Vagina (tissue), 2 donors: Measurements from ENCODE around the gene TOPAZ1. TPM values are rescaled to one million over a fixed set of nuclear protein-coding genes. Genes with fewer than 3 reads are reported as not detected.

Experiments used
- DNase-seq, 2 donors: peaks; one replicate each; pipeline ENCODE4 v3.0.0-alpha.2; 2017; ENCODE audit errors: extremely low spot score in 2 of 2
- H3K27ac ChIP-seq: fragments of 200-600 bp; sonication (generic); one replicate; pipeline ENCODE4 v1.5.1; 2019
- H3K27me3 ChIP-seq: fragments of 200-600 bp; sonication (generic); one replicate; pipeline ENCODE4 v1.5.1; 2019
- H3K36me3 ChIP-seq, 2 donors: fragments of 200-600 bp; sonication (generic); one replicate each; pipeline ENCODE4 v1.5.1; 2017 to 2019
- H3K4me1 ChIP-seq: fragments of 200-600 bp; sonication (generic); one replicate; pipeline ENCODE4 v1.5.1; 2019
- H3K4me3 ChIP-seq, 2 donors: fragments of 200-600 bp; sonication (generic); 1 replicate in 1 of 2; 2 replicates in 1 of 2; pipeline ENCODE4 v1.5.1; 2016 to 2019
- H3K9me3 ChIP-seq: fragments of 200-600 bp; sonication (generic); one replicate; pipeline ENCODE4 v1.5.1; 2019
- POLR2A ChIP-seq, 2 donors: fragments of 450-650 bp; IDR thresholded peaks; one replicate each; pipeline ENCODE4 v1.6.1; 2017; ENCODE audit warnings: antibody characterized with exemption in 2 of 2, mild to moderate bottlenecking in 2 of 2, moderate library complexity in 2 of 2
- POLR2AphosphoS5 ChIP-seq, 2 donors: sonication (generic); formaldehyde crosslinking; IDR thresholded peaks; one replicate each; pipeline ENCODE4 v1.9.0; 2017; ENCODE audit warnings: antibody characterized with exemption in 2 of 2, mild to moderate bottlenecking in 2 of 2, low read depth in 1 of 2; ENCODE audit not compliant: insufficient read depth in 1 of 2
- intact Hi-C: fragments of 100-400 bp; cut with DNase I; formaldehyde crosslinking; loops from one replicate; pipeline ENCODE4 v1.15.1; 2023
- total RNA-seq: library from RNA; depleted of rRNA; stranded (reverse); fragments of >200 nt; gene quantifications from one replicate; pipeline ENCODE4 v1.2.3, GENCODE V29; 2016
- TF ChIP-seq, protein P1 (sequence below), 3 experiments: fragments of 450-650 bp in 2 of 3; fragments of 200-600 bp in 1 of 3; sonication (generic) in 1 of 3; IDR thresholded peaks; one replicate each; pipeline ENCODE4 v1.5.1; 2017 to 2019; ENCODE audit warnings: antibody characterized with exemption in 3 of 3, mild to moderate bottlenecking in 2 of 3, moderate library complexity in 2 of 3

TOPAZ1 gene
- not detected for total RNA-seq

DNA sequence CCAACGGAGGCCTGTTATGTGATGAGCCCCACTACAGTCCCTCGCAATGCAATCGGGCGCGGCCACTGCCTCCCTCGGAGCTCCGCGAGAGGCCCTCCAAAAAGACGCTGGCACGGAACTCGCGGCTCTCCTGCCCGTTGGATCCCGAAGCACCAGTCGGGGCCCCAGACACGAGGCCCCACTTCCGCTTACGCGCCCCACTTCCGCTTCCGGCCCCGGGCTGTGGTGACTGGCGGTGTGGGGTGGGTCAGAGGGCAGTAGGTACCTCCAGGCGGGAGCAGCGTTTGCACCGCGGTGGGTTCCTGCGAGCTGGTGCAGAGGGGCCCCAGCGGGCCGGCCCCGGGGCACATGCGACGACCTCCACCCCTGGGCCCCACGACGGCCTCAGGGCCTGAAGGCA, at the start of gene TOPAZ1:
TOPAZ1 (plus strand) TSS at position 181 of the 400 bp plus-strand sequence; CDS start at position 349, 168 bp downstream.
- DNase-seq, result no peak
- H3K4me1 ChIP-seq, result no peaks in the 10 kb centered on the region
- no peaks in the 10 kb centered on the region for H3K9me3 ChIP-seq
- intact Hi-C loops, result no loop called here
- H3K27ac ChIP-seq, result no peak within 1 kb of the TSS
- H3K36me3 ChIP-seq, result no peaks in the 10 kb centered on the region
- no peak within 1 kb of the TSS for H3K4me3 ChIP-seq
- no peaks in the 10 kb centered on the region for H3K27me3 ChIP-seq
- TF ChIP-seq POLR2AphosphoS5 (IDR thresholded peaks at IDR 0.05; ENCODE audit: insufficient read depth in 1 of 2, low read depth in 1 of 2) (no peak), POLR2A (IDR thresholded peaks at IDR 0.05) (no peak)
- TF ChIP-seq, protein P1, sequence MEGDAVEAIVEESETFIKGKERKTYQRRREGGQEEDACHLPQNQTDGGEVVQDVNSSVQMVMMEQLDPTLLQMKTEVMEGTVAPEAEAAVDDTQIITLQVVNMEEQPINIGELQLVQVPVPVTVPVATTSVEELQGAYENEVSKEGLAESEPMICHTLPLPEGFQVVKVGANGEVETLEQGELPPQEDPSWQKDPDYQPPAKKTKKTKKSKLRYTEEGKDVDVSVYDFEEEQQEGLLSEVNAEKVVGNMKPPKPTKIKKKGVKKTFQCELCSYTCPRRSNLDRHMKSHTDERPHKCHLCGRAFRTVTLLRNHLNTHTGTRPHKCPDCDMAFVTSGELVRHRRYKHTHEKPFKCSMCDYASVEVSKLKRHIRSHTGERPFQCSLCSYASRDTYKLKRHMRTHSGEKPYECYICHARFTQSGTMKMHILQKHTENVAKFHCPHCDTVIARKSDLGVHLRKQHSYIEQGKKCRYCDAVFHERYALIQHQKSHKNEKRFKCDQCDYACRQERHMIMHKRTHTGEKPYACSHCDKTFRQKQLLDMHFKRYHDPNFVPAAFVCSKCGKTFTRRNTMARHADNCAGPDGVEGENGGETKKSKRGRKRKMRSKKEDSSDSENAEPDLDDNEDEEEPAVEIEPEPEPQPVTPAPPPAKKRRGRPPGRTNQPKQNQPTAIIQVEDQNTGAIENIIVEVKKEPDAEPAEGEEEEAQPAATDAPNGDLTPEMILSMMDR (IDR thresholded peaks at IDR 0.05), result no peak

DNA sequence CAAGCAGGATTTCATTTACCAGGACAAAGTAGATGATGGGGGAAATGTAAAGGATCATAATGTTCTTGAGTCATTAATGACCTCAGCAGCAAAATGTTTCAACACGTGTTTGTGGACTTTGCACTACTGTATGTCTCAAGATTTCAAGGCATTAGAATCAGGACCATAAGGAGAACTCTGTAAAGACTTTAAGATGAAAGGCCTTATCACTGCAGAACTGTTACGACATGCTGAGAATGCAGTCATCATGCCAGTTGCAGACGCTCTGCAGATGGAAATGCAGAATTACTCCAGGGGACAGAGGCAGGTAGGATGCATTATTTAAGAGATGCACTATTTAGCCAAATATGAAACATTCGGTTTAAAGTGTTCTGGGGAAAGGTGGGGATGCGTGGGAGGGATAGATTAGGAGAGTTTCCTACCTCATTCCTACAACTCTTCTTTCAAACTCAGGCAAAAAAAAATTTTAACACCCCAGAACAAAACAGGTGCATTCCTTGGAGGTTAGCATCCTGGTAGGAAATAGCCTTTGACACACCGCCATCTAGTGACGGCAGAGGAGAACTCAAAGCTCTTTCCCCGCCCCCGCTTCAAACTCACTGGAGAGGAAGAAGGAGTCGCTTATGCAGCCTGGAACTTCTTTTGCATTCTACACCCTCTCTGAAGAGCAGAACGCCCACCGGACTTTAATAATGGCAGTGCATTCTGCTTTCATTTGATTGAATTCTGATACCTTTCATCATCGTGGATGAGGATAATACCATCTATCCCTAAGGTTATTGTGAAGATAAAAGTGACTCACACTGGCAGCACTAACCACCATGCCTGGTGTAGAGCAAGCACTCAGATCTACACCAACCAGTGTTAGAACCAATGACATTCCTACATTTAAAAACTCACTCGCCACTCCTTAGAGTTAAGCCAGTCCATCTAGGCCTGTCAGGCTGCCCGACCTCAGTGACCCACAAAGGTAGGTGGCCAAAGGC, 43.1 kb upstream of the TOPAZ1 start:
- no peaks in the 10 kb centered on the region for H3K36me3 ChIP-seq
- H3K27me3 ChIP-seq, result no peaks in the 10 kb centered on the region
- H3K4me1 ChIP-seq, result no peaks in the 10 kb centered on the region
- H3K4me3 ChIP-seq, result no peak overlapping the region
- H3K9me3 ChIP-seq, result no peaks in the 10 kb centered on the region
- TF ChIP-seq, protein P1 (IDR thresholded peaks at IDR 0.05), result peak; percentile 42 to 61 (median 55)
- no peak for TF ChIP-seq POLR2A (IDR thresholded peaks at IDR 0.05)
- intact Hi-C loops, result loop anchor here (10.0 kb wide), 1 partner anchor 654 kb away; no protein-coding TSS in a partner anchor
- no peak for DNase-seq
- no peak overlapping the region for H3K27ac ChIP-seq

DNA sequence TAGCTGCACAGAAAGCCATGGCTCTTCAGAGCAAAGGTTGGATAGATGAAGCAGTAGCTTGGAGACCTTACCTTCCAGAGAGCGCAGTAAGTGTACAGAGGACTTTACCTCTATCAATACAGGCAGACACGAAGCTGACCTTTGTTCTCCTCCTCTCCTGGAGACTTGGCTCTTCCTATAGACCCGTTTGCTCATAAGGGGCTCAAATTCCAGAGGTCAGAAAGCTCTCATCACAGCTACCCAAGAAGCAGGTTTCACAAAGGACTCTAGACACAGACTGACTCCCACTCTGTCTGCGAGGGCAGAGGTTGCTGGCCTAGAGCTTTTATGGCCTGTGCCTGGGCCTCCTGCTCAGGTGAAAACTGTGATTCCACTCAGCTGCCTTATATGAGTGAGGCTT, 35.4 kb upstream of the TOPAZ1 start:
- no peak overlapping the region for H3K27ac ChIP-seq
- intact Hi-C loops, result no loop called here
- H3K4me1 ChIP-seq, result no peaks in the 10 kb centered on the region
- no peak for DNase-seq
- TF ChIP-seq POLR2A (IDR thresholded peaks at IDR 0.05) (no peak), POLR2AphosphoS5 (IDR thresholded peaks at IDR 0.05; ENCODE audit: insufficient read depth in 1 of 2, low read depth in 1 of 2) (no peak)
- TF ChIP-seq, protein P1 (IDR thresholded peaks at IDR 0.05), result no peak
- no peaks in the 10 kb centered on the region for H3K9me3 ChIP-seq
- H3K27me3 ChIP-seq, result no peaks in the 10 kb centered on the region
- H3K4me3 ChIP-seq, result no peak overlapping the region
- no peaks in the 10 kb centered on the region for H3K36me3 ChIP-seq

DNA sequence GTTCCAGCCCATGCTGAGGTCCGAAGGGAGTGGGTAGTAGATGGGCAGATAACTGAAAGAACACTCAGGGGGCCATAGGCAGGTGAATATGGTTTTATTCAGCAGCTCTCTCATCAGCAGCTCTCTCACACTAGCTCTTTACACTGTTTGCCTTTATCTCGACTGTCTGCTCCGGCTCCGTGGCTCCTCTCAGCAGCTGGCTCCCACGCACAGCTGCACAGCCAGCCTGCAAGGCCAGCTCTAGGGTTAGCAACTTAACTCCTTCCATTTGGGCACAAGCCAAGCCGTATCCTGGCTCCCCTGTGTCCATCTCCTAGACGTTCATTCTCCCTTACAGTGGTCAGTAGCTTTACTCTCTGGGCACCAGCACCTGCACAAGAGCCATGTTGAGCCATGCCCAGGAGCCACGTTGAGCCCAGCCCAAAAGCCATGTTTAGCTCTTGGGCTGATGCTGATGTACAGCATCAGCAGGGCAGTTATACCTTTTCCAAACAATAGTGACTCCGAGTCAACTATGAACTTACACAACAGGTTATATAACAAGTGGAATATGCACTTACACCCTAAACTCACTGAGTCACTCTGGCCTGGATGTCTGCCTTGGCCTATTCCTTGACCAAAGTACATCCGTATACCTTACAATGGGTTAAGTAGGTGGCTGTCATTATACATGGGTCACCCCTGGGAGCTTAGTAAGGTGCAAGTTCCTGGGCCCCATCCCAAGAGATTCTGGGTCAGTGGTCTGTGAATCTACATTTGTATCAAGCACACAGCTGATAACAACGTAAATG, 34.6 kb upstream of the TOPAZ1 start:
- no peaks in the 10 kb centered on the region for H3K9me3 ChIP-seq
- H3K4me1 ChIP-seq, result no peaks in the 10 kb centered on the region
- no peaks in the 10 kb centered on the region for H3K27me3 ChIP-seq
- DNase-seq, result no peak
- H3K36me3 ChIP-seq, result no peaks in the 10 kb centered on the region
- TF ChIP-seq, protein P1 (IDR thresholded peaks at IDR 0.05), result no peak
- TF ChIP-seq POLR2A (IDR thresholded peaks at IDR 0.05) (no peak), POLR2AphosphoS5 (IDR thresholded peaks at IDR 0.05; ENCODE audit: insufficient read depth in 1 of 2, low read depth in 1 of 2) (no peak)
- intact Hi-C loops, result no loop called here
- H3K4me3 ChIP-seq, result no peak overlapping the region
- no peak overlapping the region for H3K27ac ChIP-seq
